NCI-H2029 (cell line): ENCODE results near the gene TMEM145.

ENCODE experiments used
- DNase-seq: peaks from one replicate; lab custom pipeline; 2025; lab: John Stamatoyannopoulos, UW

Gene TMEM145

GRCh38 chr19:42362891-42363440 is 49.9 kb downstream of the TMEM145 start:
- DNase-seq: no peak

DNA sequence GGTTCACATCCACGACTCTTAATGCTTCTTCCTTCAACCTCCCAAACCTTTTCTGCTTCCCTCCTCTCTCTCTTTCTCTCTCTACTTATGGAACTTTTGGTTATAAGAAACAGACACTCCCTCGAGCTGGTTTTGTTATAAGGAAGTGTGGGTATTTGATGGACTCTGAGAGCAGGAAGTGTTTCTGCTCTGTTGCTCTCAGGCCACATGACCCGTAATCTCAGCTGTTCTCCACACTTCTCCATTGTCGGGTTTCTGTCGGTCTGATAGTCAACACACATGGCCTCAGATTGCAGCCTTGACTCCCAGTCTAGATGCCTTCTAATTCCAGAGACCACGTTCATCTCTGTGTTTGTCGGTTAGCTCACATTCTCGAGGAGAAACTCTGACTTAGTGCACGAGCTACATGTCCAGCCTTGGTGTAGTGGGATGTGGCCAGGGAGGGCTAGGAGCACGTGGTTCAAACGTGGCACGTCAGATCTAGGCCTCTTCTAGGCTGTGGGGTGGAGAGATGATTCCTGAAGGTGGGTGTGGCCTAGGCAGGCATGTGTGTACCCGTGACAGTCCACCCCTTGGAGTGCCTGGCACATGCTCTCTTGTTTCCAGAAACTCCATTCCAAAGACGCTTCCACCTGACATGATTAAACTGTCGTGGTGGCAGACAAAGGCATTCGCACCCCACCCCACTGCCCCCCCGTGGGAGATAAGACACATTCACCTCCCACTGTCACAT is 50.7 kb downstream of the TMEM145 start:
- no peak for DNase-seq

- no peak for DNase-seq
Observed at GRCh38 chr19:42366673-42367072, 53.6 kb downstream of the TMEM145 start.

- no peak for DNase-seq
Observed at GRCh38 chr19:42367929-42368328, 54.8 kb downstream of the TMEM145 start.

DNA sequence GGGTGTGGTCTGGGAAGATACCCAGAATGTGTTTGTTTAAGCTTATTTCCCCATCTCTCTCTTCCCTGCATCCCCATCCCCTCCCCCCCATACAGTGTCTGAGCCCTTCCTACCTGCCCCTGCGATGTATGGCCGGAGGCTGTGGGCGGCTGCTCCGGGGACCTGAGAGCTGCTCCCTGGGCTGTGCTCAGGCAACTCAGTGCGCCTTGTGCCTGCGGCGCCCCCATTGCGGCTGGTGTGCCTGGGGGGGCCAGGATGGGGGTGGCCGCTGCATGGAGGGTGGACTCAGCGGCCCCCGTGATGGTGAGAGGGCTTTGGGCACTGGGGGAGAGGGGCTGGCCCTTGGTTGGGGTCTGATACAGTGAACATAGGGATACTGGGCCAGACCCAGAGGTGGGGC is 55.3 kb downstream of the TMEM145 start:
- no peak for DNase-seq

DNA sequence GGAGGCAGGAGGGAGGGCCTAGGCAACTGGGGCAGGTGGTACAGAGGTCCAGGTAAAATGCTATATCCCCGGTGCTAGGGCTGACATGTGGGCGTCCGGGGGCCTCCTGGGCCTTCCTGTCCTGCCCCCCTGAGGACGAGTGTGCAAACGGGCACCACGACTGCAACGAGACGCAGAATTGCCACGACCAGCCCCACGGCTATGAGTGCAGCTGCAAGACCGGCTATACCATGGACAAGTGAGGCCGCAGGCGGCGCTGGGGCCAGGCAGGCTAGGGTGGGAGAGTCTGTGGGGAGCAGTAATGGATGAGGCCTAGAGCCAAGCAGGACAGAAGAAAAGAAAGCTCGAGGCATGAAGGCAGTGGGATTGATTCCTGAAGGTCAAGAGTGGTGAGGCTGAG is 55.7 kb downstream of the TMEM145 start:
- no peak for DNase-seq

DNA sequence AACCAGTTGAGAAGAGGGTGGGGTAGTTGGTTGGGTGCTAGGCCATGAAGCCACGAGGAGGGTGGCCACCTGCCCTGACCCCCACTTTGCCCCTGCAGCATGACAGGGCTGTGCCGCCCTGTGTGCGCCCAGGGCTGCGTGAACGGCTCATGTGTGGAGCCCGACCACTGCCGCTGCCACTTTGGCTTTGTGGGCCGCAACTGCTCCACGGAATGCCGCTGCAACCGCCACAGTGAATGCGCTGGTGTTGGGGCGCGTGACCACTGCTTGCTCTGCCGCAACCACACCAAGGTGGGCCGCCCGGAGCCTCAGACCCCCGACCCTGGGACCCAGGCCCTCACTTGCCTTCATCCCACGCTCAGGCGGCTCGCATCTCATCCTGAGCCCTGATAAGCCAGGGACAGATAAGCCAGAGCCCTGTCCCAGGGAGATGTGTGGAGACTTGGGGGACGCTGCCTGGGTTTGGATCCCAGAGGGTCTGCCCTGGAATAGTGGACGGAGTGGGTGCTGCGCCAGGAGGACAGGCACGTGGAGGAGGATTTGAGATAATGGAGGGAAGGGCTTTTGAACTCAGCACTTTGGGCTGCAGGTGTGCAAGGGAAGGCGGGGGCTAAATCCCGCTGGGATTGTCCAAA is 56.4 kb downstream of the TMEM145 start:
- DNase-seq: no peak

DNA sequence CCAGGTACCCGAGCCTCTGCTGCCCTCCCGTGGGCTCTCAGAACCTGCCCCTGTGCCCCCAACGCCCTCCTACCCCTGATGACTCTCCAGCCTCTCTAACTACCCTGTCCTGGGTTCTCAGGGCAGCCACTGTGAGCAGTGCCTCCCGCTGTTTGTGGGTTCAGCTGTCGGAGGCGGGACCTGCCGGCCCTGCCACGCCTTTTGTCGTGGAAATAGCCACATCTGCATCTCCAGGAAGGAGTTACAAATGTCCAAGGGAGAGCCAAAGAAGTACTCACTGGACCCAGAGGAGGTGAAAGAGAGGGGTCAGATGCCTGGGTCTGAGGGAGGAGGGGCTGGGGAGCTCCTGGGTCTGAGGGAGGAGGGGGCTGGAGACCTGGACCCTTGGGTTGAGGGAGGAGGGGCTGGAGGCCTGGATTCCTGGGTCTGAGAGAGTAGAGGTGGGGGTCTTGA is 57.0 kb downstream of the TMEM145 start:
- no peak for DNase-seq

GRCh38 chr19:42370626-42371175 is 57.6 kb downstream of the TMEM145 start:
- DNase-seq: no peak
